Karpas-422 (cell line): ENCODE results near the gene TRIO. TPM values are rescaled to one million over a fixed set of nuclear protein-coding genes. Genes with fewer than 3 reads are reported as not detected.

Source experiments
- DNase-seq: peaks from one replicate; pipeline ENCODE4 v3.0.0-alpha.2; 2015
- H2AFZ ChIP-seq: fragments of 200-600 bp; sonication (generic); 2 replicates; pipeline ENCODE4 v1.6.1; 2014; ENCODE audit warnings: antibody characterized with exemption, low read length, mixed read lengths
- H3K27ac ChIP-seq: fragments of 200-600 bp; sonication (generic); 2 replicates; pipeline ENCODE4 v1.5.1; 2014; ENCODE audit warnings: mild to moderate bottlenecking, low read length, moderate library complexity
- H3K27me3 ChIP-seq: fragments of 200-600 bp; sonication (generic); 2 replicates; pipeline ENCODE4 v1.6.1; 2014; ENCODE audit warnings: low read length, mixed read lengths
- H3K36me3 ChIP-seq: fragments of 200-600 bp; sonication (generic); 2 replicates; pipeline ENCODE4 v1.6.1; 2014; ENCODE audit warnings: low read length, mixed read lengths; ENCODE audit not compliant: insufficient read depth
- H3K4me1 ChIP-seq: fragments of 200-600 bp; sonication (generic); 2 replicates; pipeline ENCODE4 v1.6.1; 2014; ENCODE audit warnings: mild to moderate bottlenecking, low read length, mixed read lengths
- H3K4me2 ChIP-seq: fragments of 200-600 bp; sonication (generic); 2 replicates; pipeline ENCODE4 v1.6.1; 2014; ENCODE audit warnings: low read length, low read depth, mild to moderate bottlenecking; ENCODE audit not compliant: poor library complexity, severe bottlenecking
- H3K4me3 ChIP-seq: fragments of 200-600 bp; sonication (generic); 2 replicates; pipeline ENCODE4 v1.5.1; 2014; ENCODE audit warnings: mild to moderate bottlenecking, antibody characterized with exemption, low read length, mixed read lengths
- H3K79me2 ChIP-seq: fragments of 200-600 bp; sonication (generic); 2 replicates; pipeline ENCODE4 v1.6.1; 2014; ENCODE audit warnings: mild to moderate bottlenecking, low read length, mixed read lengths
- H3K9ac ChIP-seq: fragments of 200-600 bp; sonication (generic); 2 replicates; pipeline ENCODE4 v1.6.0; 2014; ENCODE audit warnings: low read length
- H3K9me2 ChIP-seq: fragments of 200-600 bp; sonication (generic), shearing (Covaris generic); replicated peaks from 2 replicates; pipeline ENCODE4 v1.6.0; 2014; ENCODE audit warnings: mild to moderate bottlenecking, low read length, moderate library complexity; ENCODE audit not compliant: insufficient read depth
- H3K9me3 ChIP-seq: fragments of 300-700, 200-600 bp; sonication (generic); 2 replicates; pipeline ENCODE4 v1.6.1; 2014; ENCODE audit warnings: low read length, mixed read lengths
- H4K20me1 ChIP-seq: fragments of 200-600 bp; sonication (generic); 2 replicates; pipeline ENCODE4 v1.6.1; 2014; ENCODE audit warnings: mild to moderate bottlenecking, antibody characterized with exemption, low read length, low read depth; ENCODE audit not compliant: insufficient read depth
- total RNA-seq: library from RNA; depleted of rRNA; stranded (reverse); fragments of >200 nt; shearing (Covaris generic); gene quantifications from 2 replicates; pipeline ENCODE4 v1.2.3, GENCODE V29; 2014; ENCODE audit warnings: low replicate concordance

TRIO gene
- total RNA-seq, 1 experiment from 2014 or later = 0.04 TPM

- Histone ChIP-seq H3K4me1 (no peaks in the 10 kb centered on the region), H3K27me3 (no peaks in the 10 kb centered on the region), H3K36me3 (no peaks in the 10 kb centered on the region), H3K9me3 (no peaks in the 10 kb centered on the region), H3K4me2 (no peak overlapping the region), H2AFZ (no peak overlapping the region), H3K27ac (no peak overlapping the region), H3K9ac (no peak overlapping the region), H3K4me3 (no peak overlapping the region), H4K20me1 (no peaks in the 10 kb centered on the region), H3K79me2 (no peaks in the 10 kb centered on the region), H3K9me2 (no peaks in the 10 kb centered on the region)
- no peak for DNase-seq
Measured at GRCh38 chr5:14127587-14127986, 15.6 kb upstream of the TRIO start.

GRCh38 chr5:14128079-14128478 is 15.1 kb upstream of the TRIO start:
- Histone ChIP-seq H3K79me2 (no peaks in the 10 kb centered on the region), H3K36me3 (no peaks in the 10 kb centered on the region), H2AFZ (no peak overlapping the region), H3K9me3 (no peaks in the 10 kb centered on the region), H3K27me3 (no peaks in the 10 kb centered on the region), H3K9ac (no peak overlapping the region), H4K20me1 (no peaks in the 10 kb centered on the region), H3K4me1 (no peaks in the 10 kb centered on the region), H3K4me2 (no peak overlapping the region), H3K4me3 (no peak overlapping the region), H3K9me2 (no peaks in the 10 kb centered on the region), H3K27ac (no peak overlapping the region)
- no peak for DNase-seq

DNA sequence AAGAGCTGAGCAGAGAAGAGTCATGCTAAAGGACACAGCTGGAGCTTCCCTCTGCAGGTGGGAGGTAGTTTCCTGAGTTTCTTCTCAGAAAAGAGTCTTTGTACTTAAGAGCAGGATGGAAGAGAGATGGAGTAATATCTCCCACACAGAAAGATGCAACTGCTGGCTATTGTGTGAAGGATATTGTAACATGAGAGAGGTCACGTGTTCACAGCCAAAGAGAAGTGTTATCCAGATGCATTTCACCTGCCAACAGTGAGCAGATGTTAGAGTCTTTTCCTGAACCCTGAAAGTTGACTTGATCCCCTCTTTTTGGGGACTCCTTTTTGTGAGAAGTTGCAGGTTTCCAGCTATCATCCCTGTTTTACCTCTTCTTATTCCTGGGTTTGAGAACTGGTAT is 14.0 kb upstream of the TRIO start:
- Histone ChIP-seq H3K9me2 (no peaks in the 10 kb centered on the region), H3K27me3 (no peaks in the 10 kb centered on the region), H3K9me3 (no peaks in the 10 kb centered on the region), H3K4me3 (no peak overlapping the region), H4K20me1 (no peaks in the 10 kb centered on the region), H3K36me3 (no peaks in the 10 kb centered on the region), H3K9ac (no peak overlapping the region), H3K4me2 (no peak overlapping the region), H3K79me2 (no peaks in the 10 kb centered on the region), H2AFZ (no peak overlapping the region), H3K27ac (no peak overlapping the region), H3K4me1 (no peaks in the 10 kb centered on the region)
- no peak for DNase-seq

DNA sequence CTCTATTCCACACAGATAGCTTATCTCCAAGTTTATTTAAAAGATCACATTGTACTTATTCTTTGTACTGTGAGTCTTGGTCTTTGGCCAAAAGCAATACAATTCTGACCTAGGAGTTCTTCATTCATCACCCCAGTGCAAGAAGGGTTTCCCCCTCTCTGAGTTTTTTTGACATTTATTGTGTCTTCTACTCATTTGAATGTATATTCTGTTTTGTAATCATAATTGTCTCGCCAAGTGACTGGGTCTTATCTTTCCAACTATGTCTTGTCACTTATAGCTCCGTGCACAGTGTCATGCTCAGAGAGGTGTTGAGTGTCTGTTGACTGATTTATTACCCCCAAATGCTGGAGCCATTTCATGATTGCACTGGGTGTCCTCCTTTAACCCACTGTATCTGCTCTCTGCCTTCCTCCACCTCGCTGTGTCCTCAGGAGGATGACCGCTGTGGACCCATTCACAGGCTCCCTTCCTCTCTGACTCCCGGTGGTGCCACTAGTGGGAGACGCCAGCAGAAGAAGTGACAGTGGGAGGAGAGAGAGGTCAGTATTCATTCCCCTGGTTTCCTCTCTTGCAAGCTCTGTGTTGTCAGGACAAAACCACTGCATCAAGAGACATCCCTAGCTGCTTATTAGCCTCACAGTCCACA is 11.2 kb upstream of the TRIO start:
- no peaks in the 10 kb centered on the region for H3K79me2 ChIP-seq
- H3K9ac ChIP-seq = no peak overlapping the region
- H3K9me2 ChIP-seq = no peaks in the 10 kb centered on the region
- H3K4me2 ChIP-seq = no peak overlapping the region
- no peak overlapping the region for H2AFZ ChIP-seq
- no peaks in the 10 kb centered on the region for H3K27me3 ChIP-seq
- H3K4me3 ChIP-seq = no peak overlapping the region
- H3K36me3 ChIP-seq = no peaks in the 10 kb centered on the region
- no peaks in the 10 kb centered on the region for H3K9me3 ChIP-seq
- no peak overlapping the region for H3K27ac ChIP-seq
- no peaks in the 10 kb centered on the region for H4K20me1 ChIP-seq
- H3K4me1 ChIP-seq = no peaks in the 10 kb centered on the region
- DNase-seq = peak; percentile 25

GRCh38 chr5:14133394-14133793 is 9.7 kb upstream of the TRIO start:
- H3K4me1 ChIP-seq = no peaks in the 10 kb centered on the region
- H2AFZ ChIP-seq = no peak overlapping the region
- H3K36me3 ChIP-seq = no peaks in the 10 kb centered on the region
- H3K9me2 ChIP-seq = no peaks in the 10 kb centered on the region
- no peak overlapping the region for H3K27ac ChIP-seq
- no peaks in the 10 kb centered on the region for H3K9me3 ChIP-seq
- no peaks in the 10 kb centered on the region for H3K27me3 ChIP-seq
- no peak overlapping the region for H3K4me3 ChIP-seq
- no peaks in the 10 kb centered on the region for H3K79me2 ChIP-seq
- DNase-seq = no peak
- H4K20me1 ChIP-seq = no peaks in the 10 kb centered on the region
- H3K4me2 ChIP-seq = no peak overlapping the region
- no peak overlapping the region for H3K9ac ChIP-seq

- Histone ChIP-seq H3K79me2 (no peaks in the 10 kb centered on the region), H3K4me1 (no peaks in the 10 kb centered on the region), H3K4me2 (no peak overlapping the region)
Measured at GRCh38 chr5:14134083-14134482, 9.1 kb upstream of the TRIO start.

DNA sequence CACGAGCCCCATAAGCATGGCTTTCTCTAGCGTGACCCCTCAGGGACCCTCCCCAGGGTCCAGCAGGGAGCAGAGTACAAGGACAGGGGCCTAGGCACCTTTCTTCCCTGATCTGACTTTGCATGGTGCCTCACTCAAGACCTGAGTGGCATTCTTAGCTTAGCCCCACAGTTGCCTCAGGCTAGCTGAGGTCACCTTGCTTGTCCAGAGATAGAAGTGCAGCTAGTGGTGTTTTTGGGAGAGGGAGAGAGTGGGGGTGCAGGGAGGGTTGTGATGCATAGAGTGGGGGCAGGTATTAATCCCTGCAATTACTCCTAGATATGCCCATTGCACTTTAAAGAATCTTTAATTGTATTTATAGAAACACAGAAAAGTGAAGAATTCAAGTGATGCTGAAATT is 8.4 kb upstream of the TRIO start:
- Histone ChIP-seq H2AFZ (no peak overlapping the region), H3K9me2 (no peaks in the 10 kb centered on the region), H3K4me1 (no peaks in the 10 kb centered on the region), H3K9me3 (no peaks in the 10 kb centered on the region), H3K27me3 (no peaks in the 10 kb centered on the region), H3K36me3 (no peaks in the 10 kb centered on the region), H3K9ac (no peak overlapping the region), H4K20me1 (no peaks in the 10 kb centered on the region), H3K4me2 (no peak overlapping the region), H3K79me2 (no peaks in the 10 kb centered on the region), H3K27ac (no peak overlapping the region), H3K4me3 (no peak overlapping the region)
- no peak for DNase-seq

More at GRCh38 chr5:14134083-14134482, 9.1 kb upstream of the TRIO start:
- Histone ChIP-seq H3K9me3 (no peaks in the 10 kb centered on the region), H3K27ac (no peak overlapping the region), H3K36me3 (no peaks in the 10 kb centered on the region), H3K9ac (no peak overlapping the region), H3K27me3 (no peaks in the 10 kb centered on the region), H2AFZ (no peak overlapping the region), H4K20me1 (no peaks in the 10 kb centered on the region), H3K4me3 (no peak overlapping the region), H3K9me2 (no peaks in the 10 kb centered on the region)
- no peak for DNase-seq

DNA sequence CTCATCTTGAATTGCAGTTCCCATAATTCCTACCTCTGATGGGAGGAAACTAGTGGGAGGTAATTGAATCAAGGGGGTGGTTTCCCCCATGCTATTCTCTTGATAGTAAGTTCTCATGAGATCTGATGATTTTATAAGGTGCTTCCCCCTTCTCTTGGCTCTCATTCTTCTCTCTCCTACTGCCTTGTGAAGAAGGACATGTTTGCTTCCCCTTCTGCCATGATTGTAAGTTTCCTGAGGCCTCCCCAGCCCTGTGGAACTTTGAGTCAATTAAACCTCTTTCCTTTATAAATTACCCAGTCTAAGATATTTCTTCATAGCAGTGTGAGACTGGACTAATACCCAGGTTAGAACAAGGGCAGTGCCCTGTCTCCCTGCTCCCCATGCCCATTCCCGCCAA is 7.5 kb upstream of the TRIO start:
- H3K27ac ChIP-seq = no peak overlapping the region
- no peaks in the 10 kb centered on the region for H3K36me3 ChIP-seq
- no peak overlapping the region for H2AFZ ChIP-seq
- H3K9ac ChIP-seq = no peak overlapping the region
- H3K9me2 ChIP-seq = no peaks in the 10 kb centered on the region
- H3K79me2 ChIP-seq = no peaks in the 10 kb centered on the region
- no peaks in the 10 kb centered on the region for H3K27me3 ChIP-seq
- H3K4me3 ChIP-seq = no peak overlapping the region
- no peaks in the 10 kb centered on the region for H3K9me3 ChIP-seq
- H3K4me1 ChIP-seq = no peaks in the 10 kb centered on the region
- DNase-seq = no peak
- H3K4me2 ChIP-seq = no peak overlapping the region
- H4K20me1 ChIP-seq = no peaks in the 10 kb centered on the region

DNA sequence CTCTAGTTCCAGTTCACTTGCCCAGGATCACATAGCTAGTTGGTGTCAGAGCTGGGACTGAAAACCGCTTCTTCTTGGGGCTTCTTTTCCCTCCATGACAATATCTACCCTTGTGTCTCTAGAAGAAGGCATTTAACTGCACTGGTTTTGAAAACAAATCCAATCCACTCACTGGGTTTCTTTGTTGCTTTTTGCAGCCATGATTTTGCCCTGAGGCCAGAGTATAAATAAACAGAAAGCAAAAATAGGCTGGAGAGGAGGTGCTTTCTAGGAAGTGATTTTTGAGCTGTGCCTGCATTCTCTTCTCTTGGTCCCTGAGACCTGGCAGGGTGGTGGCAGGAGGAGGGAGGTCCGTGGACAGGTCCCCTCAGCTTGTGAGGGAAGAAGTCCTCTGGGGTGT is 6.9 kb upstream of the TRIO start:
- Histone ChIP-seq H3K4me2 (no peak overlapping the region), H2AFZ (no peak overlapping the region), H3K27me3 (no peaks in the 10 kb centered on the region), H3K9ac (no peak overlapping the region), H3K4me3 (no peak overlapping the region), H3K9me2 (no peaks in the 10 kb centered on the region), H3K79me2 (no peaks in the 10 kb centered on the region), H4K20me1 (no peaks in the 10 kb centered on the region), H3K27ac (no peak overlapping the region), H3K4me1 (no peaks in the 10 kb centered on the region), H3K36me3 (no peaks in the 10 kb centered on the region), H3K9me3 (no peaks in the 10 kb centered on the region)
- no peak for DNase-seq
